Nephron progenitor cell (in vitro differentiated cells): ENCODE results near the gene HEG1.

ENCODE experiments used
- DNase-seq: peaks from one replicate; pipeline ENCODE4 v3.0.0; 2021
- H3K27ac Mint-ChIP-seq: 2 replicates; pipeline ENCODE4 v1.8.0; 2021; ENCODE audit warnings: mild to moderate bottlenecking, moderate library complexity, mixed read lengths
- H3K27me3 Mint-ChIP-seq: 2 replicates; pipeline ENCODE4 v1.8.0; 2021; ENCODE audit warnings: mild to moderate bottlenecking, low read depth, mixed read lengths; ENCODE audit not compliant: poor library complexity
- H3K36me3 Mint-ChIP-seq: 2 replicates; pipeline ENCODE4 v1.8.0; 2021; ENCODE audit warnings: low read depth, mixed read lengths
- H3K4me1 Mint-ChIP-seq: 2 replicates; pipeline ENCODE4 v1.8.0; 2021; ENCODE audit warnings: mixed read lengths
- H3K4me3 Mint-ChIP-seq: 2 replicates; pipeline ENCODE4 v1.8.0; 2021; ENCODE audit warnings: mild to moderate bottlenecking, moderate library complexity, mixed read lengths
- H3K9me3 Mint-ChIP-seq: 2 replicates; pipeline ENCODE4 v1.8.0; 2021; ENCODE audit warnings: mild to moderate bottlenecking, moderate library complexity, mixed read lengths
- CTCF ChIP-seq: fragments of 200-600 bp; sonication (generic); IDR thresholded peaks from 2 replicates; pipeline ENCODE4 v1.5.0; 2021; ENCODE audit warnings: antibody characterized with exemption

Gene HEG1

GRCh38 chr3:124924741-124925140, 131.1 kb downstream of the HEG1 start:
- H3K27ac Mint-ChIP-seq: no peak overlapping the region
- H3K36me3 Mint-ChIP-seq: no peaks in the 10 kb centered on the region
- H3K9me3 Mint-ChIP-seq: no peaks in the 10 kb centered on the region
- no peaks in the 10 kb centered on the region for H3K4me1 Mint-ChIP-seq
- no peak for DNase-seq
- H3K4me3 Mint-ChIP-seq: no peak overlapping the region
- TF ChIP-seq CTCF: no peak
- H3K27me3 Mint-ChIP-seq: peaks cover 9% of the 10 kb centered on the region

GRCh38 chr3:124923833-124924232, 132.0 kb downstream of the HEG1 start:
- no peak overlapping the region for H3K27ac Mint-ChIP-seq
- no peak overlapping the region for H3K4me3 Mint-ChIP-seq
- H3K4me1 Mint-ChIP-seq: no peaks in the 10 kb centered on the region
- no peak for DNase-seq
- TF ChIP-seq CTCF: no peak
- peaks cover 9% of the 10 kb centered on the region for H3K27me3 Mint-ChIP-seq
- no peaks in the 10 kb centered on the region for H3K36me3 Mint-ChIP-seq
- H3K9me3 Mint-ChIP-seq: no peaks in the 10 kb centered on the region

GRCh38 chr3:124920718-124921117, 135.1 kb downstream of the HEG1 start:
- no peak for DNase-seq
- H3K4me3 Mint-ChIP-seq: no peak overlapping the region
- H3K27ac Mint-ChIP-seq: no peak overlapping the region
- no peaks in the 10 kb centered on the region for H3K9me3 Mint-ChIP-seq
- H3K36me3 Mint-ChIP-seq: no peaks in the 10 kb centered on the region
- peaks cover 11% of the 10 kb centered on the region for H3K27me3 Mint-ChIP-seq
- peaks cover 5% of the 10 kb centered on the region for H3K4me1 Mint-ChIP-seq
- TF ChIP-seq CTCF: no peak

DNA sequence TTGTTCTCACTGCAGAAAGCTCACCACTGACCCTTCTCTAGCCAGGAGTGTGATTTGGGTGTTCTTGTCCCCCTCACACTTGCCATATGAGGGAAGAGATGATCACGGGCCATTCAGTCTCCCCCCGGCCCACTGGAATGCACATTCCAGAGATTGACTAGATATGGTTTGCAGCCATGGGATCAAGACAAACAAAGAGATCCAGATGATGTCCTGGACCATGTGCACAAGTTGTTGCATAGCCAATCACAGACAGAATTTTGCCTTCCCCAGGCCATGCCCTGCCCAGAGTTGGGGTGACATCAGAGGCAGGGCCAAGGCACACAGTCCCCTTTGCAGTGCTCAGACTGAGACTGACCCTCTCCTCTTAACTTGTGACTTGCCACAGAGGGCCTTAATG, 136.0 kb downstream of the HEG1 start:
- H3K4me1 Mint-ChIP-seq: peaks cover 5% of the 10 kb centered on the region
- DNase-seq: no peak
- no peak overlapping the region for H3K27ac Mint-ChIP-seq
- TF ChIP-seq CTCF: no peak
- no peak overlapping the region for H3K4me3 Mint-ChIP-seq
- no peaks in the 10 kb centered on the region for H3K9me3 Mint-ChIP-seq
- H3K36me3 Mint-ChIP-seq: no peaks in the 10 kb centered on the region
- H3K27me3 Mint-ChIP-seq: peaks cover 16% of the 10 kb centered on the region

GRCh38 chr3:124918524-124918923, 137.3 kb downstream of the HEG1 start:
- Mint-ChIP-seq H3K9me3 (no peaks in the 10 kb centered on the region), H3K36me3 (no peaks in the 10 kb centered on the region), H3K4me1 (peaks cover 5% of the 10 kb centered on the region), H3K4me3 (no peak overlapping the region), H3K27ac (no peak overlapping the region), H3K27me3 (peaks cover 13% of the 10 kb centered on the region)
- no peak for DNase-seq
- no peak for TF ChIP-seq CTCF

DNA sequence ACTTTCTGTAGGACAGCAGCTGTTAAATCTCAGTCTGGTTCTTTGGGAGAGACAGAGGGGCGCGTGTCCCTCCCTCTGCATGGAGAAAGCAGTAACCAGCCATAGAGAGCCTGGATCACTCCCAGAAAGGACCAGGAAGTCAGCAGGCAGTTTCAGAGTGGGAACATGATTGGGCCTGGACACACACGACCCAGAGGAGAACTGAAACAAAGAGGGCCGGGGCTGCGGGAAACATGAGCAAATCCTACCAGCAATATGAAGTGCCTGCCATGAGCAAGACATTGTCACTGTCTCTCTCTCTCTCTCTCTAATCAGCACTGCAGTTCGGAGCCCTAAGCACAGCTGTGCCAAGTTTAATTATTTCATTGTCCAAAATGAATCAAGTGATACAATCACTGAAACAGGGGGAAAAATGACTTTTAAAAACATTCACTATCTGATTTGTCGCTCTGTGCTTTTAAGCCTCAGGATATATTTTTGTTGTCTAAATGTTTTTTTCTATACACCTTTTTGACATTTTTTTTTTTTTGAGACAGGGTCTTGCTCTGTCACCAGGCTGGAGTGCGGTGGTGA, 138.9 kb downstream of the HEG1 start:
- Mint-ChIP-seq H3K36me3 (no peaks in the 10 kb centered on the region), H3K27ac (peak overlapping the region; percentile 5), H3K27me3 (peaks cover 22% of the 10 kb centered on the region), H3K4me3 (no peak overlapping the region), H3K9me3 (no peaks in the 10 kb centered on the region), H3K4me1 (peaks cover 5% of the 10 kb centered on the region)
- TF ChIP-seq CTCF: no peak
- no peak for DNase-seq
